ENCODE measurements around the gene CYFIP2.
A peak's percentile ranks its signal among the peaks of the same experiment; 100 is the strongest.

Gene CYFIP2

GRCh38 chr5:157326440-157327005 lies 60.6 kb downstream of the CYFIP2 start:
- no peak for DNase-seq (ENCODE audit: low read depth in 1 of 2, low spot score in 1 of 2)
- H3K27ac ChIP-seq (replicated peaks), result peak overlapping the region; percentile 10; the same call in 1 of the 2 replicates
- H3K4me3 ChIP-seq (replicated peaks; ENCODE audit: insufficient read depth, low read length), result no peak overlapping the region
- no peaks in the 10 kb centered on the region for H3K27me3 ChIP-seq (ENCODE audit: insufficient read depth, poor library complexity, severe bottlenecking)
- TF ChIP-seq SPI1 (IDR thresholded peaks at IDR 0.05; ENCODE audit: borderline replicate concordance, low read depth), result no peak
- TF ChIP-seq GABPA (IDR thresholded peaks at IDR 0.05; ENCODE audit: low read depth), result no peak
- TF ChIP-seq POLR2AphosphoS5 (IDR thresholded peaks at IDR 0.05; ENCODE audit: low read depth), result no peak
- no peak for TF ChIP-seq CTCF (IDR thresholded peaks at IDR 0.05; ENCODE audit: insufficient read depth, low read length)
- no peak for TF ChIP-seq REST (IDR thresholded peaks at IDR 0.05; ENCODE audit: insufficient replicate concordance, low read depth)

- H3K27ac ChIP-seq (replicated peaks), result peak overlapping the region; percentile 59
- peak in 1 of 2 experiments; percentile 6 for DNase-seq (ENCODE audit: low read depth in 1 of 2, low spot score in 1 of 2)
- H3K27me3 ChIP-seq (ENCODE audit: insufficient read depth, poor library complexity, severe bottlenecking), result no peaks in the 10 kb centered on the region
- 0 out of 2 replicates have a peak overlapping the region, but pooled peaks have one; percentile 2 for H3K4me3 ChIP-seq (replicated peaks; ENCODE audit: insufficient read depth, low read length)
- TF ChIP-seq POLR2AphosphoS5 (IDR thresholded peaks at IDR 0.05; ENCODE audit: low read depth) (no peak), SPI1 (IDR thresholded peaks at IDR 0.05; ENCODE audit: borderline replicate concordance, low read depth) (no peak), REST (IDR thresholded peaks at IDR 0.05; ENCODE audit: insufficient replicate concordance, low read depth) (no peak), CTCF (IDR thresholded peaks at IDR 0.05; ENCODE audit: insufficient read depth, low read length) (no peak), GABPA (IDR thresholded peaks at IDR 0.05; ENCODE audit: low read depth) (no peak)
Measured at GRCh38 chr5:157327771-157328170, 61.8 kb downstream of the CYFIP2 start.

- H3K4me3 ChIP-seq (replicated peaks; ENCODE audit: insufficient read depth, low read length), result 0 out of 2 replicates have a peak overlapping the region, but pooled peaks have one; percentile 2
- no peaks in the 10 kb centered on the region for H3K27me3 ChIP-seq (ENCODE audit: insufficient read depth, poor library complexity, severe bottlenecking)
- TF ChIP-seq SPI1 (IDR thresholded peaks at IDR 0.05; ENCODE audit: borderline replicate concordance, low read depth) (peak; percentile 87), CTCF (IDR thresholded peaks at IDR 0.05; ENCODE audit: insufficient read depth, low read length) (peak; percentile 94), REST (IDR thresholded peaks at IDR 0.05; ENCODE audit: insufficient replicate concordance, low read depth) (peak; percentile 19), GABPA (IDR thresholded peaks at IDR 0.05; ENCODE audit: low read depth) (no peak; the same call in 1 of the 2 replicates), POLR2AphosphoS5 (IDR thresholded peaks at IDR 0.05; ENCODE audit: low read depth) (peak; percentile 90)
- H3K27ac ChIP-seq (replicated peaks), result peak overlapping the region; percentile 59
- DNase-seq (ENCODE audit: low read depth in 1 of 2, low spot score in 1 of 2), result peak; percentile 95 to 97
Measured at GRCh38 chr5:157328277-157328912, 62.5 kb downstream of the CYFIP2 start.

All from HL-60 (cell line).